Measurements from ENCODE around the gene KCNG2. TPM values are rescaled to one million over a fixed set of nuclear protein-coding genes. Genes with fewer than 3 reads are reported as not detected.

The KCNG2 gene
- total and polyA plus RNA-seq, 2 of the 4 experiments (the other 2 are of a cell fraction) = not detected

DNA sequence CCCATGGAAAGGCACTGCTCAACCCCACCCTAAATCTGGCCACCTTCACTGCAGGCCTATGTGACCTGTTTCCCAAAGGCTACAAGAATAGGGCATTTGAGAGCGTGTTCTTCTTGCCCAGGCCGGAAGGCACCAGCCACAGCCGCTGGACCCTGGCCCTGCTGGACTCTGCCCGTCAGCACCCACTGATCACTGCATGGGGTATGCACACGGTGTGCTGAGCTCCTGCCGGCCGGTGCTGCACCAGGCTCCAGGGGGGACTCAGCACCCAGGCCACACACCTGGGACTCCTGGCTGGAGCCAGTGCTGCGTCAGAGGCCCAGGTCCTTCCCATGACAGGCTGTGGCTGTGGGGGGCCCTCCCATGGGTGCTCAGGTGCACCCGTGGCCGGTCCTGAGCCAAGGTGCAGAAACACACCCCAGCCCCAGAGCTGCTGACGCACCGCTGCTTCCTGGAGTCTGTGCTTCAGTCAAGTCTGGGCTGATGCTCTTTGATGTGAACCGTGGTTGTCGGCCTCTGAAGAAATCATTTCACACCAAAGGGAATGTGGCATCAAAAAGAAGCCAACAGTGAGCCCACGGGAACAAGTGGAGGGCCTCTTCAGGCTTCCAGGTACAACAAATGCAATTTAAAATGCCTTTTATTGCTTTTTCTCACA, 6.5 kb downstream of the KCNG2 start:
- intact Hi-C loops (cut with micrococcal nuclease) (no loop called here), dilution Hi-C loops (cut with HindIII; ENCODE audit: low sequenced_read_pairs, unreplicated experiment) (no loop called here), in situ Hi-C loops (cut with MboI; ENCODE audit: low sequenced_read_pairs) (no loop called here)
- Histone ChIP-seq H3K9me3 (ENCODE audit: control insufficient read depth, insufficient read depth, low read length) (no peaks in the 10 kb centered on the region), H3K79me1 (ENCODE audit: low read depth in 1 of 2, low read length in 2 of 2) (no peaks in the 10 kb centered on the region), H4K5ac (ENCODE audit: low read depth, low read length) (no peak overlapping the region), H3K9ac (ENCODE audit: low read depth, low read length) (no peak overlapping the region), H2AK9ac (replicated peaks; ENCODE audit: low read depth, low read length, poor library complexity) (no peak overlapping the region), H3K23ac (ENCODE audit: low read depth, low read length) (no peak overlapping the region), H3K18ac (ENCODE audit: low read depth, low read length) (no peak overlapping the region), H3K4ac (ENCODE audit: low read depth, low read length) (no peak overlapping the region), H3K27ac (ENCODE audit: insufficient read depth, low read length) (no peak overlapping the region), H3K4me2 (ENCODE audit: low read depth, low read length) (no peak overlapping the region), H3K56ac (ENCODE audit: extremely low read depth, insufficient read depth, low read length) (no peak overlapping the region), H3K4me1 (ENCODE audit: control insufficient read depth, insufficient read depth, low read length) (no peaks in the 10 kb centered on the region), H4K20me1 (ENCODE audit: insufficient read depth, low read length) (no peaks in the 10 kb centered on the region), H4K91ac (ENCODE audit: insufficient read depth, low read depth, low read length) (no peak overlapping the region), H4K8ac (ENCODE audit: low read depth in 2 of 2, low read length in 2 of 2) (no peak overlapping the region), H2AFZ (replicated peaks; ENCODE audit: low read length, poor library complexity) (no peak overlapping the region), H3K27me3 (ENCODE audit: control insufficient read depth, insufficient read depth, low read length) (peaks cover 7% of the 10 kb centered on the region), H2BK15ac (ENCODE audit: low read depth, low read length) (no peak overlapping the region), H2BK120ac (ENCODE audit: low read depth, low read length) (no peak overlapping the region), H3K9me1 (ENCODE audit: insufficient read depth, low read length) (no peaks in the 10 kb centered on the region), H3K36me3 (ENCODE audit: control insufficient read depth, insufficient read depth, low read length) (peaks cover 1% of the 10 kb centered on the region; the same call in 1 of the 2 replicates), H3K14ac (replicated peaks; ENCODE audit: low read depth, low read length) (no peak overlapping the region), H2BK5ac (ENCODE audit: low read depth, low read length, poor library complexity, severe bottlenecking) (no peak overlapping the region), H2BK20ac (ENCODE audit: low read depth, low read length) (no peak overlapping the region), H2AK5ac (ENCODE audit: low read depth, low read length) (no peak overlapping the region), H3K4me3 (ENCODE audit: insufficient read depth, low read depth, low read length) (no peak overlapping the region)
- TF ChIP-seq NFE2L2 (IDR thresholded peaks at IDR 0.05; ENCODE audit: low read depth, low read length) (no peak), MXI1 (IDR thresholded peaks at IDR 0.05; ENCODE audit: borderline replicate concordance, low read depth, low read length) (no peak), CEBPB (IDR thresholded peaks at IDR 0.05; ENCODE audit: low read depth, low read length) (no peak)
- DNase-seq (no peak), ATAC-seq (ENCODE audit: low read depth) (no peak)
- 100% methylated on average over 3 of the region's 15 CpGs; no CpG with 5 or more reads in 1 of the 2 experiments for WGBS, 2 experiments (ENCODE audit: extremely low coverage in 2 of 2, insufficient read length in 1 of 2)
- BruUV-seq (replicated peaks) = no TSS peak
- ChIA-PET POLR2A (ENCODE audit: unreplicated experiment) (no interaction called here), CTCF (no interaction called here)

Data from IMR-90 (cell line).